Subcutaneous abdominal adipose tissue (tissue), 5 donors: ENCODE results near the gene TICRR.
A peak's percentile ranks its signal among the peaks of the same experiment; 100 is the strongest.

Source experiments
- H3K27ac ChIP-seq: one replicate; pipeline ENCODE4 v1.7.0; 2013; ENCODE audit warnings: low read depth, mild to moderate bottlenecking, inconsistent platforms, low read length, moderate library complexity
- H3K27me3 ChIP-seq, 5 donors: one replicate each; pipeline ENCODE4 v1.7.0; 2013; ENCODE audit warnings: low read length in 5 of 5, inconsistent platforms in 1 of 5; ENCODE audit not compliant: control insufficient read depth in 5 of 5, insufficient read depth in 4 of 5
- H3K36me3 ChIP-seq, 5 donors: one replicate each; pipeline ENCODE4 v1.7.0; 2013; ENCODE audit warnings: low read length in 5 of 5; ENCODE audit not compliant: control insufficient read depth in 5 of 5, insufficient read depth in 5 of 5
- H3K4me1 ChIP-seq, 5 donors: one replicate each; pipeline ENCODE4 v1.7.0; 2013; ENCODE audit warnings: low read length in 5 of 5, mild to moderate bottlenecking in 3 of 5, moderate library complexity in 1 of 5; ENCODE audit not compliant: control insufficient read depth in 5 of 5, insufficient read depth in 5 of 5
- H3K4me3 ChIP-seq, 5 donors: one replicate each; pipeline ENCODE4 v1.7.0; 2013; ENCODE audit warnings: low read length in 5 of 5, low read depth in 1 of 5
- H3K9ac ChIP-seq, 5 donors: one replicate each; pipeline ENCODE4 v1.7.0; 2013; ENCODE audit warnings: low read length in 5 of 5, mild to moderate bottlenecking in 4 of 5, moderate library complexity in 3 of 5
- H3K9me3 ChIP-seq, 5 donors: one replicate each; pipeline ENCODE4 v1.7.0; 2013; ENCODE audit warnings: low read length in 5 of 5; ENCODE audit not compliant: control insufficient read depth in 5 of 5
- donor health status: healthy.
- donor health status: healthy.
- donor health status: healthy.
- donor health status: healthy.
- donor health status: healthy.

Gene TICRR, protein sequence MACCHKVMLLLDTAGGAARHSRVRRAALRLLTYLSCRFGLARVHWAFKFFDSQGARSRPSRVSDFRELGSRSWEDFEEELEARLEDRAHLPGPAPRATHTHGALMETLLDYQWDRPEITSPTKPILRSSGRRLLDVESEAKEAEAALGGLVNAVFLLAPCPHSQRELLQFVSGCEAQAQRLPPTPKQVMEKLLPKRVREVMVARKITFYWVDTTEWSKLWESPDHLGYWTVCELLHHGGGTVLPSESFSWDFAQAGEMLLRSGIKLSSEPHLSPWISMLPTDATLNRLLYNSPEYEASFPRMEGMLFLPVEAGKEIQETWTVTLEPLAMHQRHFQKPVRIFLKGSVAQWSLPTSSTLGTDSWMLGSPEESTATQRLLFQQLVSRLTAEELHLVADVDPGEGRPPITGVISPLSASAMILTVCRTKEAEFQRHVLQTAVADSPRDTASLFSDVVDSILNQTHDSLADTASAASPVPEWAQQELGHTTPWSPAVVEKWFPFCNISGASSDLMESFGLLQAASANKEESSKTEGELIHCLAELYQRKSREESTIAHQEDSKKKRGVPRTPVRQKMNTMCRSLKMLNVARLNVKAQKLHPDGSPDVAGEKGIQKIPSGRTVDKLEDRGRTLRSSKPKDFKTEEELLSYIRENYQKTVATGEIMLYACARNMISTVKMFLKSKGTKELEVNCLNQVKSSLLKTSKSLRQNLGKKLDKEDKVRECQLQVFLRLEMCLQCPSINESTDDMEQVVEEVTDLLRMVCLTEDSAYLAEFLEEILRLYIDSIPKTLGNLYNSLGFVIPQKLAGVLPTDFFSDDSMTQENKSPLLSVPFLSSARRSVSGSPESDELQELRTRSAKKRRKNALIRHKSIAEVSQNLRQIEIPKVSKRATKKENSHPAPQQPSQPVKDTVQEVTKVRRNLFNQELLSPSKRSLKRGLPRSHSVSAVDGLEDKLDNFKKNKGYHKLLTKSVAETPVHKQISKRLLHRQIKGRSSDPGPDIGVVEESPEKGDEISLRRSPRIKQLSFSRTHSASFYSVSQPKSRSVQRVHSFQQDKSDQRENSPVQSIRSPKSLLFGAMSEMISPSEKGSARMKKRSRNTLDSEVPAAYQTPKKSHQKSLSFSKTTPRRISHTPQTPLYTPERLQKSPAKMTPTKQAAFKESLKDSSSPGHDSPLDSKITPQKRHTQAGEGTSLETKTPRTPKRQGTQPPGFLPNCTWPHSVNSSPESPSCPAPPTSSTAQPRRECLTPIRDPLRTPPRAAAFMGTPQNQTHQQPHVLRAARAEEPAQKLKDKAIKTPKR (N-terminal part only)

DNA sequence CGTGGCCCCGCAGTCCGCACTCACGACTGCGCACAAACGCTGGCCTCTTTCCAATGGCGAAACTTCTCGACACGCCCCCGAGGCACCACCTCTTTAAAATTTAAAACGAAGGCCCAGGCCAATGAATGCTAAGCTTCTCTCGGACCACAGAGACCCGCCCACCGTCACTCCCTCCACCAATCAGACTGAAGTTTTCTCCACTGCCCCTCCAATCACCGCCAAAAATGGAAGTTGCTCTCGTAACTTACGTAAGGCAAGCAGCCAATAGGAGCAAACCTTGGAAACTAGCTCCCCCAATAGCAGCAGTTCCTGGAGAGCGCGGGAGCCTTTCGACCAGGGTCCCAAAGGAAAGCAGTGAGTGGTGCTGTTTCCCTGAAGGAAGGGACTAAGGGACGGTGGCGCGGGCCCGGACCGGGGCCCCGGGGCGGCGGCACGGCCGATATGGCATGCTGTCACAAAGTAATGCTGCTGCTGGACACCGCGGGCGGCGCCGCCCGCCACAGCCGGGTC is at the start of gene TICRR:
Gene TICRR (plus strand): TSS at position 324 of the 510 bp plus-strand sequence. CDS start 118 bp downstream, at position 442.
- Histone ChIP-seq H3K4me3 (peak within 1 kb of the TSS; percentile 57 to 84 (median 80)), H3K4me1 (peaks cover 2 to 15% (median 13%) of the 10 kb centered on the region in 5 donors), H3K27ac (no peak within 1 kb of the TSS), H3K9ac (peak within 1 kb of the TSS in 4 of 5 donors; percentile 48 to 76 (median 69)), H3K36me3 (no peaks in the 10 kb centered on the region), H3K9me3 (no peaks in the 10 kb centered on the region), H3K27me3 (peaks cover 0 to 5% (median 4%) of the 10 kb centered on the region in 5 donors)

DNA sequence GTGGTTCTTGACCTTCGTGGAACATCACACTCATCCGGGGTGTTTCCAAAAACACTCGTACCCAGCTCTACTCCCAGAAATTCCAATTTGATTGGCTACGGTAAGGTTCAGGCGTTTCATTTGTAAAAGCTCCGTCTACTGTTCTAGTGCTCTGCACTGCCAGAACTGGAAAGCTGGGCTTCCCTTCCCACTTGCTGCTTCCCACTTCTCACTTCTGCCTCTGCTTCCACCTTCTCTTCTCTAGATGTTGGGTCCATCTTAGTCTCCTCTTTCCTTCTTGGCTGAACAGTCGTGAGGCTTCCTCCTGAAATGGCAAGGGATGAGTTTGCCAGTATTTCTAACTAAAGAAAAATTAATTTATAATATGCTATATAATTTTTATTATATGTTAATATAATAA is 49.1 kb upstream of the TICRR start:
- no peak overlapping the region for H3K4me3 ChIP-seq
- peaks cover 0 to 6% (median 3%) of the 10 kb centered on the region in 5 donors for H3K27me3 ChIP-seq
- H3K4me1 ChIP-seq: no peaks in the 10 kb centered on the region

DNA sequence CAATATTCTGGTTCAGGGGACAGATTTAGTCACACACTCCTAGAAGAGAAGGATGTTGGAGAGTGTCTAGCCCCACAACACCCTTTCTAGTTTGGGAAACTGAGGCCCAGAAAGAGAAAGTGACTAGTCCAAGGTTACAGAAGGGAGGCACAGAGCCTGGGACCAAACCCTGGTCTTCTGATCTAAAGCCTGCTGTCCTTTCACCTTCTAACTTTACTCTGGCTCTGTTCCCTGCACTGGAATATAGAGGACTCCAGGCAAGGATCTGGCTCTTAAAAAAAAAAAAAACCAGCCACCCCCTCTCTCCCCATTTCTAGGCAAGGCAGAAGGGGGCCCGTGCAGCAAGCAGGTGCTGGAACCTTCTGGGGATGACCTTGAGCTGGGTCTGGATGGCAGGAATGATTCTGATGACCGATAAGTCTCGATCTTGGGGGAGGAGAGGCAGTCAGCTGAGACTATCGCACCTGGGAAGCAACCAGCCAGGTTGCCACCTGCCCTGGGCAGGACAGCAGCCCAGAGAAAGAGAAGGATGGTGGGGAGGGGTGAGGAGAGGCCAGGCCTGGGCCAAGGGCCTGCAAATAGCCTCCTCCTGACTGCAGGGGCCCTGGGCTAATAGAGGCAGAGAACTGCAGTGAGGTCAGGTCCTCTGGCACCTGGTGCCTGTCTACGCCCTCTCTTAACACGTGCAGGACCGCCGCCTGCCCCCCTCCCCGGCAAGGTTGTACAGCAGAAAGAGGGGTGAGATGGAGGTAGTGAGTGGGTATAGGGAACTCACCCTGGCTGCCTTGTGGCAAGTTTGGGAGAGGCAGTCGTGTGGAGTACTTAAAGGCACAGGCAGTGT is 48.4 kb upstream of the TICRR start:
- H3K4me3 ChIP-seq: no peak overlapping the region
- no peak overlapping the region for H3K9ac ChIP-seq
- H3K27ac ChIP-seq: no peak overlapping the region
- no peaks in the 10 kb centered on the region for H3K36me3 ChIP-seq
- H3K4me1 ChIP-seq: no peaks in the 10 kb centered on the region
- peaks cover 0 to 6% (median 0%) of the 10 kb centered on the region in 5 donors for H3K27me3 ChIP-seq
- no peaks in the 10 kb centered on the region for H3K9me3 ChIP-seq

More for the DNA sequence above, 49.1 kb upstream of the TICRR start:
- H3K36me3 ChIP-seq: no peaks in the 10 kb centered on the region
- H3K9ac ChIP-seq: no peak overlapping the region
- no peak overlapping the region for H3K27ac ChIP-seq
- H3K9me3 ChIP-seq: peaks cover 0 to 3% (median 2%) of the 10 kb centered on the region in 5 donors

DNA sequence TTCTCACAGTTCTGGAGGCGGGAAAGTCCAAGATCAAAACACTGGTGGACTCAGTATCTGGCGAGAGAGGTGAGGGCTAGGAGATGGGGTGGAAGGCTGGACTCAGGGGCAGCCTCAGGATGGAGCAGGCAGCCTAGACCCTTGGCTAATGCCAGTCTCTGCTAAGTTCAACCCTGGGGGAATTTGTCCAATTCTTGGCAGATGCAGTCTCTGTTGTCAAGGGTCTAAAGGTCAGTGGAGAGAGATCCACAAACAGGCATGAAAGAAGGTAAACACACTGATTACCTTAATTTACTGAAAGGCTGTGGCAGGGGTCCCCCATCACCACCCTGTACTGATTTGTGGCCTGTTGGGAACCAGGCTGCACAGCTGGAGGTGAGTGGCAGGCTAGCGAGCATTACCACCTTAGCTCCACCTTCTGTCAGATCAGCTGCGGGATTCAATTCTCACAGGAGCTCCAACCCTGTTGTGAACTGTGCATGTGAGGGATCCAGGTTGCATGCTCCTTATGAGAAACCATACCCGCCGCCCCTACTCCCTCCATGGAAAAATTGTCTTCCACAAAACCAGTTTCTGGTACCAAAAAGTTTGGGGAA is 46.4 kb upstream of the TICRR start:
- H3K4me3 ChIP-seq: no peak overlapping the region
- no peaks in the 10 kb centered on the region for H3K36me3 ChIP-seq
- H3K9me3 ChIP-seq: no peaks in the 10 kb centered on the region
- H3K9ac ChIP-seq: no peak overlapping the region
- no peaks in the 10 kb centered on the region for H3K4me1 ChIP-seq
- no peak overlapping the region for H3K27ac ChIP-seq
- H3K27me3 ChIP-seq: no peaks in the 10 kb centered on the region

DNA sequence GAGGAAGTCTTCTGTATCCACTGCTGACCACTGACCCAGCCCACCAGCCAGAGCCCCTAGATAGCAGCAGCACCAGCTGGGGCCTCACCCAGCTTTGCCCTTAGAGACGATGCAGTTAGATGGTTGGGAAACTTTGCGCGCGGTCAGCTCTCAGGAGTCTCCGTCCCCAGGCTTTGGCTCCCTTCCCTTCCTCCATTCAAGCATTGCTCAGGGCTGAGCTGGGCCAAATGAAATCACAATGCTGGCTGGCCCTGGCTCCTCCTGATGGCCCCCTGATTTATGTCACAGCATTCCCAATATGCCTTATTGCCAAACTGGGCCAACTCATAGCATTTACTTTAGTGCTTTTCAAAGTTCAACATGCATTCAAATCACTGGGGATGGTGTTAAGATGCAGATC is 44.3 kb upstream of the TICRR start:
- Histone ChIP-seq H3K27ac (no peak overlapping the region), H3K36me3 (no peaks in the 10 kb centered on the region), H3K4me1 (no peaks in the 10 kb centered on the region), H3K4me3 (no peak overlapping the region), H3K9ac (no peak overlapping the region), H3K27me3 (no peaks in the 10 kb centered on the region), H3K9me3 (no peaks in the 10 kb centered on the region)

DNA sequence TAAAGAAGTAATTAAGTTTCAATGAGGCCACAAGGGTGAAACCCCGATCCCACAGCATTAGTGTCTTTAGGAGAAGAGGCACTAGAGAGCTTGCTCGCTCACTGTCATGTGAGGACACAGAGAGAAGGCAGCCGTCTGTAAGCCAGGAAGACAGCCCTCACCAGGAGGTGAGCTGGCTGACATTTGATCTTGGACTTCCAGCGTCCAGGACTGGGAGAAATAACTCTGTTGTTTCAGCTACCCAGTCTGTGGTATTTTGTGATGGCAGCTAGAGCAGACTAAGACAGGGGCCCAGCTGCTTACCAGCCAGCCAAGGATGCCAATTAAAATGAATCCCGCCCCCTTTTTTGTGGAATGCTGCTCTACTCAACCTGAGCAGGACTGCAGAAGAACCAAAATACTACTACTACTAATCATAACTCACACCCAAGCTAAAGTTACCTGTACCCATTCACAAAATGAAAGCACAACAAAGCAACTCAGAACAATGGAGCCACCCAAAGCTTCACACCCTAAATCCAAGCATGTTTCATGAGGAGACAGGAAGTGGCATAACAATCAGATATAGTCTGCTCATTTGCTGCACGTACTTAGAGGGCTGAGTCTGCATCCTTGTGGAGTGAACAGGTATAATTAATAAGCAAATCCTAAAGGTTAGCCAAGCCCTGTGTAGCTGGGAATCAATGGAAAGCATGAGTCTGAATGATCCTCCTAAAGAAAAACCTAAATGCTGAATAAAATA is 43.3 kb upstream of the TICRR start:
- no peak overlapping the region for H3K27ac ChIP-seq
- no peaks in the 10 kb centered on the region for H3K27me3 ChIP-seq
- H3K4me1 ChIP-seq: no peaks in the 10 kb centered on the region
- no peaks in the 10 kb centered on the region for H3K36me3 ChIP-seq
- no peaks in the 10 kb centered on the region for H3K9me3 ChIP-seq
- H3K4me3 ChIP-seq: no peak overlapping the region
- no peak overlapping the region for H3K9ac ChIP-seq

DNA sequence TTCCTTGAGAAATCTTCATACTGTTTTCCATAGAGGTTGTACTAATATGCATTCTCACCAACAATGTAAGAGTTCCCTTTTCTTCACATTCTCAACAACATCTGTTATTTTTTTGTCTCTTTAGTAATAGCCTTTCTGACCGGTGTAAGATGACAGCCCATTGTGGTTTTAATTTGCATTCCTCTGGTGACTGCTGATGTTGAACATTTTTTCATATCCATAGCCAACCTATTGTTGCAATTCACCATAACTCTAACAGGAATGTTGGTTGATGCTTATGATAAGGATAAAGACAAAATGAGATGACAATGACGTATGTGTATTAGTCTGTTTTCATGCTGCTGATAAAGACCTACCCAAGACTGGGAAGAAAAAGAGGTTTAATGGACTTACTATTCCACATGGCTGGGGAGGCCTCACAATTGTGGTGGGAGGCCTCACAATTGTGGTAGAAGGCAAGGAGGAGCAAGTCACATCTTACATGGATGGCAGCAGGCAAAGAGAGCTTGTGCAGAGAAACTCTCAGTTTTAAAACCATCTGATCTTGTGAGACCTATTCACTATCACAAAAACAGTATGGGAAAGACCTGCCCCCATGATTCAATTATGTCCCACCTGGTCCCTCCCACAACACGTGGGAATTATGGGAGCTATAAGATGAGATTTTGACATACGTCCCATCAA is 41.3 kb upstream of the TICRR start:
- H3K9ac ChIP-seq: no peak overlapping the region
- no peaks in the 10 kb centered on the region for H3K4me1 ChIP-seq
- H3K9me3 ChIP-seq: peaks cover 0 to 11% (median 9%) of the 10 kb centered on the region in 5 donors
- H3K27ac ChIP-seq: no peak overlapping the region
- no peaks in the 10 kb centered on the region for H3K36me3 ChIP-seq
- no peaks in the 10 kb centered on the region for H3K27me3 ChIP-seq
- no peak overlapping the region for H3K4me3 ChIP-seq

DNA sequence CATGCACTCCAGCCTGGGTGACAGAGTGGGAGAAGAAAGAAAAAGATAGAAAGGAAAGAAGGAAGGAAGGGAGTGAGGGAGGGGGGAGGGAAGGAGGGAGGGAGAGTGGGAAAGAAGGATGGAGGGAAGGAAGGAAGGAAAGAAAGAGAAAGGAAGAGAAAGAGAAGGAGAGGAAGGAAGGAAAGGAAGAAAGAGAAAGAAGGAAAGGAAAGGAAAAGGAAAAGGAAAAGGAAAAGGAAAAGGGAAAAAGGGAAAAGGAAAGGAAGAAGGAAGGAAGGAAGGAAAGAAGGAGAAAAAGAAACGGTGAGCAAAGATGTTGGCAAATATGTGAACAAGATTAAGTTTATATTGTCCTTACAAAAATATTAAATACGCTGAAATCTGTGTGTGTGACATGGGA is 36.2 kb upstream of the TICRR start:
- Histone ChIP-seq H3K4me1 (no peaks in the 10 kb centered on the region), H3K27ac (no peak overlapping the region), H3K4me3 (no peak overlapping the region), H3K9ac (no peak overlapping the region), H3K27me3 (no peaks in the 10 kb centered on the region), H3K9me3 (peaks cover 0 to 15% (median 11%) of the 10 kb centered on the region in 5 donors), H3K36me3 (no peaks in the 10 kb centered on the region)
